Right atrium auricular region (tissue), 2 donors: ENCODE results near the gene CRYAA. TPM values are rescaled to one million over a fixed set of nuclear protein-coding genes. Genes with fewer than 3 reads are reported as not detected.

Experiments
- DNase-seq: peaks from one replicate; pipeline ENCODE4 v3.0.0-alpha.2; 2019; ENCODE audit warnings: low spot score
- H3K27ac ChIP-seq, 2 donors: fragments of 200-600 bp; sonication (generic); 1 replicate in 1 of 2; 2 replicates in 1 of 2; pipeline ENCODE4 v1.5.1; 2016 to 2019
- H3K27me3 ChIP-seq, 2 donors: fragments of 200-600 bp; sonication (generic); one replicate each; pipeline versions ENCODE4 v1.5.1 to v1.6.0; 2017 to 2019
- H3K36me3 ChIP-seq: fragments of 200-600 bp; sonication (generic); one replicate; pipeline ENCODE4 v1.5.1; 2016
- H3K4me1 ChIP-seq, 2 donors: fragments of 200-600 bp; sonication (generic); one replicate each; pipeline versions ENCODE4 v1.5.1 to v1.6.0; 2017 to 2019
- H3K4me3 ChIP-seq, 2 donors: fragments of 200-600 bp; sonication (generic); 1 replicate in 1 of 2; 2 replicates in 1 of 2; pipeline ENCODE4 v1.5.1; 2017 to 2019; ENCODE audit warnings: mild to moderate bottlenecking in 1 of 2, moderate library complexity in 1 of 2
- H3K9me3 ChIP-seq, 2 donors: fragments of 200-600 bp; sonication (generic); one replicate each; pipeline ENCODE4 v1.5.1; 2019
- total RNA-seq, 2 donors: library from RNA; depleted of rRNA; stranded (reverse); fragments of >200 nt; gene quantifications; one replicate each; pipeline ENCODE4 v1.1.0, GENCODE V29; 2016
- TF ChIP-seq, protein P1 (sequence below), 2 donors: fragments of 200-600 bp; sonication (generic); IDR thresholded peaks; one replicate each; pipeline ENCODE4 v1.5.1; 2019; ENCODE audit warnings: antibody characterized with exemption in 2 of 2

The CRYAA gene
- total RNA-seq, 2 donors from 2014 or later: not detected

DNA sequence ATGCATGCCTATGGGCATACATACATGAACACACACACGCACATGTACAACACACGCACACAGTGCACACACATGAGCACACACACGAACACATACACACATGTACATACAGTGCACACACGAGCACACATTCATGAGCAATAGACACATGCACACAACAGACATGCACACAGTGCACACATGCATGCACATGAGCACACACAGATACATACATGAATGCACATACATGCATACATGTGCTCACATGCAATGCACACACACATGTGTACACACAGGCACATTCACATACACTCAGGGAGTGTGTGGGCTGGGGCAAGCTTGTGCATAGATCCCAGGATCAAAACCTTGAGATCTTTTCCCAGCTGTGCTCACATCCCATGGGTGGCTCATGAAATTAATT lies 18.9 kb downstream of the CRYAA start:
- no peak for DNase-seq
- no peaks in the 10 kb centered on the region for H3K27me3 ChIP-seq
- H3K4me1 ChIP-seq: no peaks in the 10 kb centered on the region
- no peaks in the 10 kb centered on the region for H3K36me3 ChIP-seq
- H3K9me3 ChIP-seq: no peaks in the 10 kb centered on the region
- H3K4me3 ChIP-seq: no peak overlapping the region
- no peak overlapping the region for H3K27ac ChIP-seq
- TF ChIP-seq, protein P1, sequence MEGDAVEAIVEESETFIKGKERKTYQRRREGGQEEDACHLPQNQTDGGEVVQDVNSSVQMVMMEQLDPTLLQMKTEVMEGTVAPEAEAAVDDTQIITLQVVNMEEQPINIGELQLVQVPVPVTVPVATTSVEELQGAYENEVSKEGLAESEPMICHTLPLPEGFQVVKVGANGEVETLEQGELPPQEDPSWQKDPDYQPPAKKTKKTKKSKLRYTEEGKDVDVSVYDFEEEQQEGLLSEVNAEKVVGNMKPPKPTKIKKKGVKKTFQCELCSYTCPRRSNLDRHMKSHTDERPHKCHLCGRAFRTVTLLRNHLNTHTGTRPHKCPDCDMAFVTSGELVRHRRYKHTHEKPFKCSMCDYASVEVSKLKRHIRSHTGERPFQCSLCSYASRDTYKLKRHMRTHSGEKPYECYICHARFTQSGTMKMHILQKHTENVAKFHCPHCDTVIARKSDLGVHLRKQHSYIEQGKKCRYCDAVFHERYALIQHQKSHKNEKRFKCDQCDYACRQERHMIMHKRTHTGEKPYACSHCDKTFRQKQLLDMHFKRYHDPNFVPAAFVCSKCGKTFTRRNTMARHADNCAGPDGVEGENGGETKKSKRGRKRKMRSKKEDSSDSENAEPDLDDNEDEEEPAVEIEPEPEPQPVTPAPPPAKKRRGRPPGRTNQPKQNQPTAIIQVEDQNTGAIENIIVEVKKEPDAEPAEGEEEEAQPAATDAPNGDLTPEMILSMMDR (IDR thresholded peaks at IDR 0.05): no peak

DNA sequence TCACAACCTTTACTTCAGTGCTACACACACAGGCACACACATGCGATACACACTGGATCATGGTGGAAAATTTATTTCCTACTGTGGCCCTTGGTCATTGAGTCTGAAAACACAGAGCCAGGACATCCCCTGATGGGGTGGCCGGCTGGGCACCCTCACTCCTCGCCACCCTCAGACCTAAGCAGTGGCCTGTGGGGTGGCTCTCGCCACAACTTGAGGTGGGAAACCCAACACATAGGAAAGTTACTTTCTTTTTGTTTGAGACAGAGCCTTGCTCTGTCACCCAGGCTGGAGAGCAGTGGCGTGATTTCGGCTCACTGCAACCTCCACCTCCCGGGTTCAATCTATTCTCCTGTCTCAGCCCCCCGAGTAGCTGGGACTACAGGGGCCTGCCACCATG lies 19.4 kb downstream of the CRYAA start:
- H3K27me3 ChIP-seq: no peaks in the 10 kb centered on the region
- H3K4me3 ChIP-seq: no peak overlapping the region
- no peak overlapping the region for H3K27ac ChIP-seq
- no peaks in the 10 kb centered on the region for H3K9me3 ChIP-seq
- no peaks in the 10 kb centered on the region for H3K4me1 ChIP-seq
- no peaks in the 10 kb centered on the region for H3K36me3 ChIP-seq
- TF ChIP-seq, protein P1 (IDR thresholded peaks at IDR 0.05): no peak
- no peak for DNase-seq

GRCh38 chr21:43188592-43189210 lies 19.9 kb downstream of the CRYAA start:
- Histone ChIP-seq H3K4me3 (no peak overlapping the region), H3K36me3 (no peaks in the 10 kb centered on the region), H3K9me3 (no peaks in the 10 kb centered on the region), H3K27ac (no peak overlapping the region), H3K4me1 (peaks cover 0 to 3% of the 10 kb centered on the region in 2 donors), H3K27me3 (no peaks in the 10 kb centered on the region)
- DNase-seq: no peak
- TF ChIP-seq, protein P1 (IDR thresholded peaks at IDR 0.05): no peak

- Histone ChIP-seq H3K9me3 (no peaks in the 10 kb centered on the region), H3K27me3 (no peaks in the 10 kb centered on the region), H3K4me1 (peaks cover 0 to 16% of the 10 kb centered on the region in 2 donors), H3K4me3 (no peak overlapping the region), H3K36me3 (no peaks in the 10 kb centered on the region), H3K27ac (no peak overlapping the region)
- TF ChIP-seq, protein P1 (IDR thresholded peaks at IDR 0.05): no peak
- DNase-seq: no peak
Measured at GRCh38 chr21:43189936-43190335, 21.1 kb downstream of the CRYAA start.

DNA sequence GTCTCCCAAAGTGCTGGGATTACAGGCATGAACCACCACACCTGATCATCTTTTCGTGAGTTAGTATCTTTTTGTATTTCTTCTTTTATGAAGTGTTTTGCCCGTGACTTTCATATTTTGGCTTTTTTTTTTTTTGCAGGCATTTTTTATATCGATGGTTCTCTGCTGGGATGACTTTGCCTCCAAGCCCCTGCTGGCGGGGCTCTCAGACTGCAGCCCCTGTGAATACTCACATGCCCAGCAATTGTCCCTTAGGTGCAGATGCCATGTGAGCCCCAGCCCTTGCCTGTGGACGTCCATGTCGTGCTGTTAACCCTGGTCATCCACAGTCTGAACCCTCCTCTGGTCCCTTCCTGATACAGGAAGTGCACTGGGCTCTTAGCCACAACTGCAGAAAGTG lies 21.7 kb downstream of the CRYAA start:
- TF ChIP-seq, protein P1 (IDR thresholded peaks at IDR 0.05): no peak
- Histone ChIP-seq H3K27me3 (no peaks in the 10 kb centered on the region), H3K4me1 (peaks cover 0 to 22% of the 10 kb centered on the region in 2 donors), H3K4me3 (no peak overlapping the region), H3K27ac (no peak overlapping the region), H3K36me3 (no peaks in the 10 kb centered on the region), H3K9me3 (no peaks in the 10 kb centered on the region)
- no peak for DNase-seq

DNA sequence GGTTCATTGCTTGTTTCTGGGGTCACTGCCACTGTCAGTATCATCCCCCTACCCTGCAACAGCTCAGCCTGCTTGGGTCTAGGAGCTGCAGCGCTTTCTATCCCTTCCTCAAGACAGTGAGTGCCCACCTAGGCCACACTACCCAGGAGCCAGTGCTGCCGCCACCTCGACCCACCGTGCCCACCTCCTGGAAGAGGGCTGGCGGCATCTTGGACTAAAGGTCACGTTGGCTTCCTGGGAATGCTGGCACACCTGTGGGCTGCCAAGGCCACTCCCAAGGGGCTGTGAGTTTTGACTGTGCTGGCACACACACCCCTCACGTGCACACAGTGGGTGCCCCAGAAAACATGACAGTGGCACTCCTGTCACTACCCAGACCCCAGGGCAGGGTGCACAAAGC lies 22.1 kb downstream of the CRYAA start:
- Histone ChIP-seq H3K4me1 (peaks cover 0 to 26% of the 10 kb centered on the region in 2 donors), H3K27me3 (no peaks in the 10 kb centered on the region), H3K27ac (no peak overlapping the region), H3K36me3 (no peaks in the 10 kb centered on the region), H3K4me3 (no peak overlapping the region), H3K9me3 (no peaks in the 10 kb centered on the region)
- no peak for DNase-seq
- TF ChIP-seq, protein P1 (IDR thresholded peaks at IDR 0.05): no peak
